Measurements from ENCODE around the gene PMEPA1.

GRCh38 chr20:57603120-57603519, 106.7 kb downstream of the PMEPA1 start:
- TF ChIP-seq CTCF (IDR thresholded peaks at IDR 0.05) (no peak), SIN3A (IDR thresholded peaks at IDR 0.05; ENCODE audit: borderline replicate concordance, insufficient read depth, low read depth, low read length) (no peak), REST (IDR thresholded peaks at IDR 0.05; ENCODE audit: insufficient read depth in 1 of 2, low read depth in 2 of 2, low read length in 1 of 2) (no peak), POLR2AphosphoS5 (IDR thresholded peaks at IDR 0.05; ENCODE audit: low read depth, low read length) (no peak), TCF7L2 (IDR thresholded peaks at IDR 0.05; ENCODE audit: low read depth, low read length) (no peak)
